SIG-M5 treated with dmso at 0.1 percent for 504 hours (cell line): ENCODE measurements around the gene SLC6A3.
"Not testable (repeated sequence)": the region's sequence is repeated elsewhere in the genome, so short reads cannot be mapped to it uniquely, and the experiment has no call there.

Experiments
- DNase-seq: peaks from one replicate; lab custom pipeline; 2025; ENCODE audit not compliant: unreplicated experiment; lab: John Stamatoyannopoulos, UW

Gene SLC6A3

DNA sequence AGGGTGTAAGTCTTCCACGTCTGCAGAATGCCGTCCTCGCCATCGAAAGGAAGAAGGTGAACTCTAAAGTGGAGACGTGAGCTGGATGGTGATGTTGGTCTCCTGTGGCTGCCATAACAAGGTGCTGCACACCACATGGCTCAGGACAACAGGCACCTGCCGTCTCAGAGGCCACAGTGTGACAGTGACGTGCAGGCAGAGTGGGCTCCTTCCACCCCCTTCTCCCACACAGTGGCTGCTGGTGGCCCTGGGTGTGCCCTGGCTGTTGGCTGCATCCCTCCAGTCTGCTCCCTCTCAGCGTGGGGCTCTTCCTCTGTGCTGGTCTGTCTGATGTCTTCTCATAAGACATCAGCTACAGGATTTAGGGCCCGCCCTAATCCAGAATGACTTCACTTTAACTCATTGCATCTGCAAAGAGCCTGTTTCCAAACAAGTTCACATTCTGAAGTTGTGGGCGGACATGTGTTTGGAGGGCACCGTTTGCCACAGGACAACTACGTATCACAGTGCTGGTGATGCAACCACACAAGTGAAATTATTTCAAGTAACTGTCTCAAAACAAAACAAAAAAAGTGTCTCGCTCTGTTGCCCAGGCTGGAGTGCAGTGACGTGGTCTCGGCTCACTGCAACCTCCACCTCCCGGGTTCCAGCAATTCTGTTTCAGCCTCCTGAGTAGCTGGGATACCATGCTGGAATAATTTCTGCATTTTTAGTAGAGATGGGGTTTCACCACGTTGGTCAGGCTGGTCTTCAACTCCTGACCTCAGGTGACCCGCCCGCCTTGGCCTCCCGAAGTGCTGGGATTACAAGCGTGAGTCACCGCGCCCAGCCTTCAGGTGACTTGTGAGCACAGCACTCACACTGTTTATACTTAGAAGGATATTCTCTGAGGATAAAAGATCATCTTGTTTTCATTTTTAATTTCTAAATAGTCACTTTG is 69.1 kb downstream of the SLC6A3 start:
- DNase-seq, result no peak

DNA sequence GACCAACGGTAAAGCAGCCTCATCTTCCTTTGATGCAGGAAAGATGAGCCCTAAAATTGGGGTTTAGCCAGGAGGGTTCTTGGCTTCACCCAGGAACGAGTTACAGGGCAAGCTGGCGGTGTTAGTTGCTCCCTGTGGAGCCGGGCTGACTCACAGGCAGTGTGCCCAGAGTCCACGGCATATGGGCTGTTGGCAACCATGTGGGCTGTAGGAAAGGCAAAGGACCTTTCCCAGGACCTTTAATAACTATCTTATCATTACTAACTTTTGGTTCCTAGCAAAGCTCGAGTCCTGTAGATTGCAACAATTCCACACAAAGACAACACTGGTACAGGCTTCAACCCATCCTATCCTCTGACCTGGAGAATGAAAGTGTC is 70.6 kb downstream of the SLC6A3 start:
- no peak for DNase-seq

DNA sequence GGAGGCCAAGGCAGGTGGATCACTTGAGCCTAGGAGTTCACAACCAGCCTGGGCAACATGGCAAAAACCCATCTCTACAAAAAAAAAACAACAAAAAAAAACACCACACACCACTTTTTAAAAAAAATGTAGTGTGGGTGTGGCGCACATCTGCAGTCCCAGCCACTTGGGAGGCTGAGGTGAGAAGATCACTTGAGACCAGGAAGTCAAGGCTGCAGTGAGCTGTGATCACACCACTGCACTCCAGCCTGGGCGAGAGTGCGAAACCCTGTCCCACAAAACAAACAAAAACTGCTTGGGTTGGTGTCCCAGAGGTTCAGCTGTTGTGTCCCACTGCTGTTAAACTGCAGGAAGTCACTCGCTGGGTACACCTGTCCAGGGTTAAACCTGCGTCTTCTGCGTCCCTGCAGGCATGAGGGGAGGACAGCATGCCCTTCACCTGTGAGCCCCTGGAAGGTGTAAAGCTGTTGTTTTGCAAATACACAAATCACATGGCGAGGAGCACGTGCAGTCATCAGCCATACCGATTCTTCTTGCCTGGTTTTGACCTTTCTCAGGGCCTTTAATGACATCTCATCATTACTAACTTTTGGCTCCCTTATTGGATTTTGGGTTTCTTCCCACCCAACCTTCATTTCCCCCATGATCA is 71.1 kb downstream of the SLC6A3 start:
- no peak for DNase-seq

DNA sequence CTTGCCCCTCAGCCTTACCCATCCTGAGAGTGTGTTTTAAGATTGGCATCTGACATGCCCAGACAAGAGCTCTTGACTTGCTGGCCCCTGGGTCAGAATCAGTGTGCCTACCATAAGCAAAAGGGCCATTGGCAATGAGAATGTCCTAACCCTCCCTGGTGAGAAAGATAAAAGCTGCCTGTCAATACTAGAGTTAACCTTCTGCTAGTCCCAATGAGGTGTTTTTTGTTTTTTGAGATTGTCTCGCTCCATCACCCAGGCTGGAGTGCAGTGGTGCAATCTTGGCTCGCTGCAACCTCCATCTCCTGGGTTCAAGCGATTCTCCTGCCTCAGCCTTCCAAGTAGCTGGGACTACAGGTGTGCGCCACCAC is 73.3 kb downstream of the SLC6A3 start:
- DNase-seq, result not testable (repeated sequence)

DNA sequence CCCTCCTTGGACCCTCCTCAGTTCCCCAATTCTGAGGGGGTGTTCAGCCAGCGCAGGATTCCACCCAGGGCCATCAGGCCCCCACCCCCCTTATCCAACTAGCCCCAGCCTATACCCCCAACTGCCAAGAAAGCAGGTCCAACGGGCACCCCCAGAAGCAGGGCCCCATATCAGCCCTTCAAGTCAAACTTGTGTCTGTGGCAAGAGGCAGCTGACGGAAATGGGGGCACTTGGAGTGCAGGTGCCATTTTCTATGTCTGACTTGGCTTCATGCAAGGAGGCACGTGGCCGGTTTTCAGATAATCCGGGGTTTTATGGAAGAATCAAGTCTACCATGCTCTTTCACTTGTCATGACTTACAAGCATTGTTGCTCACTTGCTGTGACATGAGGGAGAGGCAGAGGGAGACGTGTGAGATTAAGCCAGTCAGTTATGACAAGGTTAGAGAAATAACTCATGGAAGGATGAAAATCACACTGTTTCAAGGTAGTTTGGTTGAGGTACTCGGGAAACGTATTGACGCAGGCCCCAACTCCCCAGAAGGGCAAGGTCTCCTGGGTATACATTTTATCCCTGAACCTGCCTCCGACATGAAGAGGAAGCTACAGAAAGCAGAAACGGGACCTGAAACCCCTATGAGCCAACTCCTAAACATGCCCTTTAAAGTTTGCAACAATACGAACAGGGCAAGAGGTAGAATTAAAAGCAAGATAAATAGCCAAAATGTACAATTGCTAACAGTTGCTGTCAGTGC is 73.8 kb downstream of the SLC6A3 start:
- peak; percentile 49 for DNase-seq

DNA sequence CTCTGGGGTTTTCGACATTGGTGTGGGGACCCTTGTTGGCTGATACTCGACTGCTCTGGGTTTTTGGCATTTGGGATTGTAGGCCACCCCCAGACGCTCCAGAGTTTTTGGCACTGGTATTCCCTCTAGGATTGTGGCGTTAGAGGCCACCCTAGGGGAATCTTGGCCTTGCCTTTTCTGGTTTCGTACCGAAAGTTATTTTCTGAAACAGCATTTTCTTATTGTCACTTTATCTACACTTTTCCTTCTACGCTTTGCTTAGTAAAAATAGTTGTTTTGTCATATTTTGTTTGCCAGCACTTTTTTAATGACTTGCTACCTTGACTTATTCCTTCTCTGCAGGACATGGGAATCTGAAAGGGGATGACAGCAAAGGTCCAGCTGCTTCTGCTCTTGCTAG is 75.2 kb downstream of the SLC6A3 start:
- DNase-seq, result no peak

DNA sequence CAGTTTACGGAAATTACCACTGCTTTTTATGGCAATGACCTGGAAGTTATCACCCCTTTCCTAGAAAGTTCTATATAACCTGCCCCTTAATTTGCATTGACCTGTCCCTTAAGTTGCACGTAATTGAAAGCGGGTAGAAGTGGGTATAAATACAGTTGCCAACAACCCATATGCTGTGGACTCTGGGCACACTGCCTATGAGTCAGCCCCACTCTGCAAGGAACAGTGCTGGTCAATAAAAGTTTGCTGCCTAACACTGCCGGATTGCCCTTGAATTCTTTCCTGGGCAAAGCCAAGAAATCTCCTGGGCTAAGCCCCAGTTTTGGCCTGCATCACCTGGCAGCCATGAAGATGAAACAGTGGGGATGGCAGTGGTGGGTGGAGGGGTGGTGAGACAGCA is 76.5 kb downstream of the SLC6A3 start:
- no peak for DNase-seq

DNA sequence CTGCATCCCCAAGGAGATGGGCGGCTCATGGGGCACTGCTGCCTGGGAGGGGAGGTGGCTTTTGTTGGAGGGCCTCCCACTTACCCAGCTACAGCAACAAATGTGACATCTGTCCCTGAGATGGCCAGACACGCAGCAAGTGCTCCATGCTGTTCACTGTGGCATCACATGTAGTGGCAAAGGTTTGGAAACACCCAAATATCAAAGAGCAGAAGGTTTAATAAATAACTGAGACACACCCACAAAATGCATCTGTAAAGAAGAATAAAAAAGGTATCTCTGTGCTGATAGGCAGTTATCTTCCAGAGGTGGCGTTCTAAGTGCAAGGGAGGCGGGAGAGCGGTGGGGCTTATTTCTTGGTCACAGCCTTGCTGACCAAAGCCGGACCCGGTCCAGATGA is 77.0 kb downstream of the SLC6A3 start:
- DNase-seq, result no peak

DNA sequence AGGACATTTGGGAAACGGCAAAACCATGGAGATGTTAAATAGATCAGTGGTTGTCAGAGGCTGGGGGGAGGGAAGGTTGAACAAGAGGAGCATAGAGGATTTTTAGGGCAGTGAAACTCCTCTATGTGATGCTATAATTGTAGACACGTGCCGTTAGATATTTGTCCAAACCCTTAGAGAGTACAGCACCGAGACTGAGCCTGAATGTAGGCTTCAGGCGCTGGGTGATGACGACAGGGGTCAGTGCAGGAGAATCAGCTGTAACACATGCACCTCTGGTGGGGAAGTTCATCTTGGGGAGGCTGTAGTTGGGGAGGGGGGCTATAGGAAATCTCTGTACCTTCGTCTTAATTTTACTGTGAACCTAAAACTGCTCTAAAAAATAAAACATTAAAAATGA is 78.1 kb downstream of the SLC6A3 start:
- no peak for DNase-seq

DNA sequence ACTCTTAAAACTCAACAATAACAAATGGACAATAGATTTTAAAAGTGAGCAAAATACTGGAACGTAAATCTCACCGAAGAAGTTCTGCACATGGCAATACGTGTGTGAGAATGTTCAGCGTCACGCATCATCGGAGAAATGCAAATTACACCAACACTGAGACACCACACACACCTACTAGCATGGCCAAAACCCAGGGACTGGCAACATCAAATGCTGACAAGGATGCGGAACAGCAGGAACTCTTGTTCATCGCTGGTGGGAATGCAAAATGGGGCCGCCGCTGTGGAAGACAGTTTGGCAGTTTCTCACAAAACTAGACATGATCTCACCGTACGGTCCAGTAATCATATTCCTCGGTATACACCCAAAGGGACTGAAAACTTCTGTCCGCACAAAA is 78.7 kb downstream of the SLC6A3 start:
- no peak for DNase-seq

DNA sequence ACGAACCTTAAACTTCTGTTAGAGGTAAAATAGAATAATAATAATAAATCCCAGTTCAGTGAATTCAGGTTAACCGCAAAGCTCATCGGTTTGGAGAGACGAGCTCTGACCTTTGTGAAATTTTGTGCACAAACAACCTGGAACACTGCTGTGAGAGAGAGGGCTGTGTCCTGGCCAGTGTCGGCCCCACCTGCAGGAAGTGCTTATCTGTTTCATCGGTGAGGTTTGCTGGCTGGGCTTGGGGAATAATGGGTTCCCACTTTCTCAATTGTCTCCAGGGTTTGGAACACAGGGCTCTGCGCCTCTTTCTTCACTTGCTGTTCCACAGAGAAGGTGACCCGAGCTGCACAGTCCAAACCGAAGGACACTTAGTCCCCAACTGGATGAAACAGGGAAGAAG is 81.0 kb downstream of the SLC6A3 start:
- DNase-seq, result no peak

DNA sequence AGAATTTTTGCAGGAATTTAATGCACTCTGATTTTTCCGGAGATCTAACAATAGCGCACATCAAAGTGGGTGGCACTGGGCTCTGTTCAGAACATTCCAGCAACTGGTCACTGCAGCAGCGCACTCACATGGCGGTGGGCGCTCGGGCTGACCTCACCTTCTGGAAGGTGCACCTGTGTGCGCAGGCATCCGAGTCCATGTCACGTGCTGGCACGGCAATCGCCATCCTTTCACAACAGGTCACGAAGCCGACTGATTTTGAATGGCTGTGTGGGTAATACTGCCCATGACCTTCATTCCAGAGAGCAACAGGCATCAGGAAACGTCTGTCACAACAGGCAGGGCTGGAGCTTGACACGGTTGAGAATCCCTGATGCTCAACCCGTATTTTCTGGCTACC is 81.7 kb downstream of the SLC6A3 start:
- no peak for DNase-seq

DNA sequence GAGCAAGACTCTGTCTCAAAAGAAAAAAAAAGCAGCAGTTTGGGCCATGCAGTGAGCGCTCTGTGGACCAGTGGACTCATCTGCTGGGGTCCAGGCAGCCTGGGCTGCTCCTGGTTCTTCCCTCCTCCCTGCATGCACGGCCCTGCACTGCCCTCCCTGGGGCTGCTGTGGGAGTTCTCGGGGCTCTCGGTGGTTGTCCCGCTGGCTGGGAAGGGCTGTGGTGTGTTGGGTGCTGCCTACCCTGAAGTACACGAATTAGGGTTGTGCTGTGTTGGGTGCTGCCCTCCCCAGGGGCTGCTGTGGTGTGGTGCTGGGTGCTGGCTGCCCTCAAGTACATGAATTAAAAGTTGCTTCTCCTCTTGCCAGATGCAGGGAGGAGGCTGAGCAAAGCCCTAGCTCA is 82.1 kb downstream of the SLC6A3 start:
- DNase-seq, result no peak

DNA sequence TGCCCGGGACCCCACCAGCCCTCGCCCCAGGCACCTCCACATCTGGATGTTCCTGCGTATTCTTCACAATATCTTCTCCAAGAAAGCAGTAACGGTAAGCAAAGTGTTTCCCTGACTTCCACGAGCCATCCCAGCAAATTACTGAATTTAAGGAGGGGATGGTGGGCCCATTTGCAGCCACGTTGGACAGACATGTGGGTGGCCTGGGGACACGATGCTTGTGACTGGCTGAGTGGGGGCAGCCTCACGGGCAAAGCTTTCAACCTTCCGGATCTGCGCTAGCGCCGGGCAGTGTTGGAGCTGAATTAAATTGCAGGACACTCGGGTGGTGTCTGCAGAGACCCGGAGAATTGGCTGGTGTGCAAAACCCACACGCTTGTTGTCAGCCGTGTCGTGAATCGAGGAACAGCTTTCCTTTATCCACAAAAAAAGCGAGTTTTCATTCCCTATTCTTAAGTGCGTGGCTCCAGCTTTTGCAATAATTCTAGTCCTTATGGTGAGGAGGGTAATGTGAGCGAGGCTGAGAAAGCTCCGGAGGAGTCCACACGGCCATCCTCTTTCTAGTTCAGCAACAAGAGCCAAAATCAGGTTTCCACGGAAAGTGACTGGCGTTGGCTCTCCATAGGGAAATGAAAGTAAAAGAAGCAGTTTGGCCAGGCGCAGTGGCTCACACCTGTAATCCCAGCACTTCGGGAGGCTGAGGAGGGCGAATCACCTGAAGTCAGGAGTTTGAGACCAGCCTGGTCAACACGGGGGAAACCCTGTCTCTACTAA is 82.8 kb downstream of the SLC6A3 start:
- DNase-seq, result no peak

DNA sequence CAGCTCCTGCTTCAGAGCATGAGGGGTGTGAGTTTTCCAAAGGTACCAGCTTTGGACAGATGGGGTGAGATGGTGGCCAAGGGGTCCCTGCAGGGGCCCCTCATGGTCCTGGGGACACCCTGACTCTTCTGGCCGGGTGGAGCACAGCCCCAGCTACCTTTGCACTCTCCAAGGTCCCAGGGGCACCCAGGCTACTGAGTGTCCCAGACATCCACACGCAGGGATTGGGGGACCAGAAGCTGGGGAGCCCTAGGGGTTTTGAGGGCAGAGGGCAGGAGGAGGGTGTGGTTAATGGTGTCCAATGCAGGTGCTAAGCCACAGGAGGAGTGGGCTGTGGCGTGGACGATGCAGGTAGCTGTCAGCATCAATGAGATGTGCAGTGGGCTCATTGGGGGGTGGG is 84.4 kb downstream of the SLC6A3 start:
- no peak for DNase-seq

DNA sequence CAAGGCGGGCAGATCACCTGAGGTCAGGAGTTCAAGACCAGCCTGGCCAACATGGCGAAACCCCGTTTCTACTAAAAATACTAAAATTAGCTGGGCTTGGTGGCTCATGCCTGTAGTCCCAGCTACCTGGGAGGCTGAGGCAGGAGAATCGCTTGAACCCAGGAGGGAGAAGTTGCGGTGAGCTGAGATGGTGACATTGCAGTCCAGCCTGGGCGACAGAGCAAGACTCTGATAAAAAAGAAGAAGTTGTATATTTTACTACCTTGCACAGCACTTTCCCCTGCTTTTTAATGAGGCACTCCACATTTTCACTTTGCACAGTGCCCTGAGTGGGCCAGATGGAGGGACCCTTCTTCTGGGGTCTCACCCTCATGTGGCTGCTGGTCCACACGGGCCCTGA is 84.9 kb downstream of the SLC6A3 start:
- peak; percentile 40 for DNase-seq

DNA sequence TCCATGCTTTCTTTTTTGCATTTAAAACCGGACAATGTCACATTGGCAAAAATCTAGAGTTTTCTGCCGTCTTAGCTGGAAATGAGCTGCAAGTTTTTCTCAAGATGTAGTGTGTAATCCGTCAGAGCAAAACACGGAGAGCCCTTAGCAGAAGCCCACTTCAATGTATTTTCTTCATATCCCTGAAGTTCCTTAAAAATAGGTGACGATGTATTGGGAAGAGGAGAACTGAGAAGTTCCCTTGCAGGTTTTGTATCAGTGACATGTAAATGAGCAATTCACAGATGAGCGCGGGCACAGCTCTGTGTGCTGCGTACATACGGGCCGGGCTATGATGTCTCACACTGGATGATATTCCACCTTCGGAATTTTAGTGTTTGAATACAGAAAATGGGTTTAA is 85.5 kb downstream of the SLC6A3 start:
- DNase-seq, result no peak

DNA sequence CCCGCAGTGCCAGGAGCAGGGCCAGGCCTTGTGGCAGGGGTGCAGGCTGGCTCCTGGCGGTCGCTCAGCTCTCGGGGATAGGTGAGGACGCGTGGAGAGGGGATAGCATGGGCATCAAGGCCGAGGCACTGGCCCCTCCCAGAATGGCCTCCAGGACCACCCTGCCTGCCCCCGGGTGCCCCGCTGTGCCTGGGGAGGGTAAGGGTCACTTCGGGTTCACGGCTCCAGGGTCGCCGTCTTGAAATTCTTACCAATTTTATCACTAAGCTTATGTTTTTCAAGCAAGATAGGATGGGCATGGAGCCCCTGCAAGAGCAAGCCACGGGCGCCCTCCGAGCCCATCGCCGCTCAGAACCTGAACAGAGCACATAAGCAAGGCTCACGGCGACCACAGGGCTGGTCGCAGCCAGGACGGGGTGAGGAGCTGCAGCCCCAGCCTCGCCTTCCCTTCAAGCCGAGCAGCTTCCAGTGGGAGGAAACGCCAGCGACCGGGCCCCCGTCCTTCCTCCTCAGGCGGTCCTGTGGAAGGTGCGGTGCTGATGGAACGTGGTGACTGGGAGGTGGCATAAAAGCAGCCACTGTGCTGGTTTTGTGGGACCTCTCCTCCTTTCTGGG is 86.1 kb downstream of the SLC6A3 start:
- no peak for DNase-seq

DNA sequence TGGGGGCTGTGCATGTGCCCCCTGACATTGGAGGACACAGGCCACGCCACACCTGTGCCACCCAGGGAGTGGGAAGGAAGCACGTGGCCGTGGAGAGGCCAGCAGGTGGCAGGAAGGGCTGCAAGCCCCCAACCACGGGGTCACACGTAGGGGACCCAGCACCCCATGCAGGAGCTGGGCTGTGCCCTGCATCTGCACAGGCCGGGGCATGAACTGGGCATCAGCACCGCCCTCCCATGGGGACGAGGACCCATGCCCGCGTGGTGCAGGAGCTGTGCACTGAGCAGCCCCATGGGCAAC is 86.6 kb downstream of the SLC6A3 start:
- no peak for DNase-seq

DNA sequence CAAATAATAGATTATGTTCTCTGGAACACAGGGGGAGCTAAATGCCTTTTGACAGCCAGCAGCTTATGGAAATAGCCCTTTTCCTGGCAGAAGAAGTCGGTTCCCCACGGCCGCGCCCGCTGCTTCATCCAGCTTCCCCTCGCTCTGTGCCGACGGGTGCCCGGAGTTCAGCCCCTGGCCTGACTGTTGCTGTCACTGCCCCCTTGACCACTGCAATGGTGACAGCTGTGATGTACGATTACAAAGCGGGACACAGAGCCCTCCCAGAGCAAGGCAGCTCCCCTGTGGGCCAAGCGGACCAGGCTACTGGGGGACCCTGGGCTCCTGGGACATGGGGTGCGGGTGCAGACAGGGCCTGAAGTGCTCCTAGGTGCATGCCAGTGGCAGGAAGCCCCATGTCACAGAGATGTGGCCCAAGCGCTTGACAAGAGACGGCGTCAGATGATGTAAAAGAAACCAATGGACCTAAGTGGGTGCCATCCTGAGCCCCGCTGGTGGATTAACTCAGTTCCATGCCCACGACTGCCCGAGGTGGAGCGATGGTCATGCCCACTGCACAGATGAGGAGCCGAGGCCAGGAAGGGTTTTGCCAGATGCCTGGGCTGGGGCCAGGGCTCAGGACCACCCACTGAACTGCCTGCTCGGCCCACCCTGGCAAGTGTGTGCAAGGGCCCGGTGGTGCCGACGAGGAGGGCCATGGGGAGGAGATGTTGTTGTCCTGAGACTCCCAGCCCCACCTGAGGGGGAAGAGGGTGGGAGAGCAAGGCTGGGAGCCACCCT is 87.1 kb downstream of the SLC6A3 start:
- DNase-seq, result no peak
